Esophagus muscularis mucosa (tissue), 4 donors: ENCODE results near the gene TET3. TPM values are rescaled to one million over a fixed set of nuclear protein-coding genes. Genes with fewer than 3 reads are reported as not detected.

ENCODE experiments used
- DNase-seq: peaks from one replicate; pipeline ENCODE4 v3.0.0-alpha.2; 2017; ENCODE audit errors: extremely low spot score
- H3K27ac ChIP-seq, 4 donors: fragments of 200-600 bp; sonication (generic); replicated peaks in 1 of 4; 1 replicate in 3 of 4; 2 replicates in 1 of 4; pipeline ENCODE4 v1.5.1; 2016 to 2019; ENCODE audit warnings: mild to moderate bottlenecking in 1 of 4
- H3K27me3 ChIP-seq, 4 donors: fragments of 200-600 bp; sonication (generic); one replicate each; pipeline versions ENCODE4 v1.5.1 to v1.6.0; 2016 to 2019
- H3K36me3 ChIP-seq, 4 donors: fragments of 200-600 bp; sonication (generic); one replicate each; pipeline ENCODE4 v1.5.1; 2016 to 2019
- H3K4me1 ChIP-seq, 4 donors: fragments of 200-600 bp; sonication (generic); one replicate each; pipeline ENCODE4 v1.5.1; 2016 to 2019
- H3K4me3 ChIP-seq, 4 donors: fragments of 200-600 bp; sonication (generic); 1 replicate in 2 of 4; 2 replicates in 2 of 4; pipeline ENCODE4 v1.5.1; 2016 to 2019; ENCODE audit warnings: mild to moderate bottlenecking in 4 of 4, moderate library complexity in 1 of 4
- H3K9me3 ChIP-seq, 4 donors: fragments of 200-600 bp; sonication (generic); 1 replicate in 3 of 4; 2 replicates in 1 of 4; pipeline ENCODE4 v1.5.1; 2016 to 2019
- EP300 ChIP-seq: sonication (generic); formaldehyde crosslinking; IDR thresholded peaks from one replicate; pipeline ENCODE4 v1.6.1; 2017; ENCODE audit warnings: antibody characterized with exemption
- POLR2A ChIP-seq: fragments of 450-650 bp; IDR thresholded peaks from one replicate; pipeline ENCODE4 v1.6.1; 2017; ENCODE audit warnings: antibody characterized with exemption, moderate library complexity, mild to moderate bottlenecking, low read depth
- POLR2AphosphoS5 ChIP-seq, 2 donors: sonication (generic); formaldehyde crosslinking; IDR thresholded peaks; one replicate each; pipeline ENCODE4 v1.6.1; 2017; ENCODE audit warnings: antibody characterized with exemption in 2 of 2
- WGBS: methylation state at CpG from one replicate; pipeline ENCODE4 v1.1.5; 2018; 5-methylcytosine and 5-hydroxymethylcytosine counted together
- intact Hi-C: fragments of 100-400 bp; cut with DNase I; formaldehyde crosslinking; loops from one replicate; pipeline ENCODE4 v1.15.1; 2023
- total RNA-seq, 4 donors: library from RNA; depleted of rRNA; stranded (reverse); fragments of >200 nt; gene quantifications; one replicate each; pipeline versions ENCODE4 v1.1.0 to v1.2.1, GENCODE V29; 2016
- TF ChIP-seq, protein P1 (sequence below), 3 experiments: fragments of 200-600 bp in 2 of 3; fragments of 450-650 bp in 1 of 3; sonication (generic) in 2 of 3; IDR thresholded peaks; one replicate each; pipeline ENCODE4 v1.5.1; 2017 to 2019; ENCODE audit warnings: antibody characterized with exemption in 3 of 3, mild to moderate bottlenecking in 2 of 3, moderate library complexity in 1 of 3

The TET3 gene
- total RNA-seq, 4 donors from 2014 or later = 5.4 to 6.7 (median 6.1) TPM

DNA sequence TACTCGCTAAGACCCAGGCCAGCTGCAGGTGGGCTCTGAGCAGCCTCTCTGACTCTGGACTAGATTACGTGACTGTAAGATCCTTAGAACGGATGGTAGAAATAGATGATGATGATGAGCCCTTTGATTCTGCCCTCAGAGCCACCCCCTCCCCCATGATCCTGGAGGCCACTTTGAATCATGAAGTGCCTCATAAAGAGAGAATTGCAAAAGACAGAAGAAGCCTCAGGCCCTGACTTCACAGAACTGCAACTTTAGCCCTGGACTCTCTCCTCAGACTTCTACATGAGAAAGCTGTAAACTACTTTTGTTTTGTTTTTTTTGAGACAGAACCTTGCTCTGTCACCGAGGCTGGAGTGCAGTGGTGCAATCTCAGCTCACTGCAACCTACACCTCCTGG, 15.4 kb upstream of the TET3 start:
- Histone ChIP-seq H3K4me3 (no peak overlapping the region), H3K9me3 (no peaks in the 10 kb centered on the region), H3K27me3 (no peaks in the 10 kb centered on the region), H3K36me3 (no peaks in the 10 kb centered on the region), H3K27ac (no peak overlapping the region), H3K4me1 (peaks cover 18 to 23% (median 19%) of the 10 kb centered on the region in 4 donors)
- no peak for DNase-seq
- intact Hi-C loops = no loop called here
- TF ChIP-seq, protein P1, sequence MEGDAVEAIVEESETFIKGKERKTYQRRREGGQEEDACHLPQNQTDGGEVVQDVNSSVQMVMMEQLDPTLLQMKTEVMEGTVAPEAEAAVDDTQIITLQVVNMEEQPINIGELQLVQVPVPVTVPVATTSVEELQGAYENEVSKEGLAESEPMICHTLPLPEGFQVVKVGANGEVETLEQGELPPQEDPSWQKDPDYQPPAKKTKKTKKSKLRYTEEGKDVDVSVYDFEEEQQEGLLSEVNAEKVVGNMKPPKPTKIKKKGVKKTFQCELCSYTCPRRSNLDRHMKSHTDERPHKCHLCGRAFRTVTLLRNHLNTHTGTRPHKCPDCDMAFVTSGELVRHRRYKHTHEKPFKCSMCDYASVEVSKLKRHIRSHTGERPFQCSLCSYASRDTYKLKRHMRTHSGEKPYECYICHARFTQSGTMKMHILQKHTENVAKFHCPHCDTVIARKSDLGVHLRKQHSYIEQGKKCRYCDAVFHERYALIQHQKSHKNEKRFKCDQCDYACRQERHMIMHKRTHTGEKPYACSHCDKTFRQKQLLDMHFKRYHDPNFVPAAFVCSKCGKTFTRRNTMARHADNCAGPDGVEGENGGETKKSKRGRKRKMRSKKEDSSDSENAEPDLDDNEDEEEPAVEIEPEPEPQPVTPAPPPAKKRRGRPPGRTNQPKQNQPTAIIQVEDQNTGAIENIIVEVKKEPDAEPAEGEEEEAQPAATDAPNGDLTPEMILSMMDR (IDR thresholded peaks at IDR 0.05) = no peak
- TF ChIP-seq POLR2AphosphoS5 (IDR thresholded peaks at IDR 0.05) = no peak
- TF ChIP-seq EP300 = no peak
- no peak for TF ChIP-seq POLR2A
- 90% methylated on average over 4 of the region's 4 CpGs for WGBS

DNA sequence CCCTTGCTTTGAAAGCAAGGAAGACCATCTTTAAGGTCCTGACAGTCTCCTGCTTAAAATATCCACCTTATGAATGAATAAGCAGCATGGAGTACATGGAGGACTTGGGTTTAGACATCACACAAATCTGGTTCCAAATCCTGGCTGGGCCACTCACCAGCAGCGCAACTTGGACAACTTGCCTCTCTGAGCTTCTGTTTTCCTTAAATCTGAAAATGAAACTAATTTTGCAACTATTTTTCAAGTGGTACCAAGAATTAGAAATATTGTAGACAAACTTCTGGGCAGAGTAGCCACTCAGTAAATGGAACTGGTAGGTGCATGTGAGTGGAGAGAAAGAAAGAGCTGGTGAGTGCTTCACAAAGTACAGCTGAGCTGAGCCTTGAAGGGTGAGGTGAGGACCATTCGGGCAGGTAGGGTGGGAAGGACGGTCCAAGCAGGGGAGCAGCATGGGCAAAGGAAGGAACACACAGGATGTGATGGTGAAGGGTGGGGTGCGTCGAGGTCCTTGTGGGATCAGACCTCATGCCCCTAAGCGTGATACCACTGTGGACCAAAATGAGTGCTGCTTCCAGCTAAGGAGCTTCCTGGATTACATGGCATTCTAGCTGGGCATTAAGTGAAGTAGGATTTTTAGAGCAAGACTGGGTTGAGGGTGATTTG, 14.4 kb upstream of the TET3 start:
- intact Hi-C loops = no loop called here
- WGBS = 65% methylated on average over 6 of the region's 6 CpGs
- H3K4me1 ChIP-seq = peaks cover 18 to 23% (median 19%) of the 10 kb centered on the region in 4 donors
- TF ChIP-seq POLR2A (no peak), EP300 (no peak), POLR2AphosphoS5 (IDR thresholded peaks at IDR 0.05) (no peak)
- TF ChIP-seq, protein P1 (IDR thresholded peaks at IDR 0.05) = no peak
- no peaks in the 10 kb centered on the region for H3K36me3 ChIP-seq
- DNase-seq = no peak
- H3K9me3 ChIP-seq = no peaks in the 10 kb centered on the region
- H3K27me3 ChIP-seq = no peaks in the 10 kb centered on the region
- no peak overlapping the region for H3K4me3 ChIP-seq
- peak overlapping the region in 2 of 4 donors; percentile 35 to 56 for H3K27ac ChIP-seq

DNA sequence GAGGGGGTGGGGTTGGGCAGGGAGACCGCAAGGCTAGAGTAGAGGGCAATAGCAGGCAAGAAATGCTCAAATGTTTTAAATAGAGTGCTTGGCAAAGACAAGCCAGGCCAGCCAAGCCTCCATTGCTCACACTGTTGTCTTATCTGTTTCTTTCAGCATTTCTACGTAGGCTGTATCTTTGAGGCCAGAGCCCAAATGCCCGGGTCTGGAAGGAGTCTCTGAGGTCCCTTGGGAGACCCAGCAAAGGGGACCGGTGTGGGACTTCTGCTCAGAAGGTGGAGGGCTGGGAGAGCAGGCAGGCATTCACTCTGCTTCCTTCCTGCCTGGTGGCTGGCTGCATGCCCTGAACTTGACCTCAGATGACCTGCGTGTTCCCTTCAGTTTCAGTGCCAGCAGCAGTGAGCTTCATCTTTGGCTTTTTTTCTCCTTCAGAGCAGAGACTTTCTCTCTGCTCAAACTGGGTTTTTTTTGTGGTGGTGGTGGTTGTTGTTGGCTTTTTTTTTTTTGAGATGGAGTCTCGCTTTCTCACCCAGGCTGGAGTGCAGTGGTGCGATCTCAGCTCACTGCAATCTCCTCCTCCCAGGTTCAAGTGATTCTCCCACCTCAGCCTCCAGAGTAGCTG, 13.7 kb upstream of the TET3 start:
- H3K36me3 ChIP-seq = no peaks in the 10 kb centered on the region
- no peak for DNase-seq
- H3K27ac ChIP-seq = peak overlapping the region in 2 of 4 donors; percentile 35 to 56
- intact Hi-C loops = no loop called here
- TF ChIP-seq EP300 = no peak
- TF ChIP-seq POLR2A = no peak
- TF ChIP-seq, protein P1 (IDR thresholded peaks at IDR 0.05) = no peak
- TF ChIP-seq POLR2AphosphoS5 (IDR thresholded peaks at IDR 0.05) = peak in 1 of 2 donors; percentile 23
- WGBS = 43% methylated on average over 7 of the region's 7 CpGs
- no peaks in the 10 kb centered on the region for H3K27me3 ChIP-seq
- H3K9me3 ChIP-seq = no peaks in the 10 kb centered on the region
- no peak overlapping the region for H3K4me3 ChIP-seq
- peaks cover 18 to 23% (median 19%) of the 10 kb centered on the region in 4 donors for H3K4me1 ChIP-seq

DNA sequence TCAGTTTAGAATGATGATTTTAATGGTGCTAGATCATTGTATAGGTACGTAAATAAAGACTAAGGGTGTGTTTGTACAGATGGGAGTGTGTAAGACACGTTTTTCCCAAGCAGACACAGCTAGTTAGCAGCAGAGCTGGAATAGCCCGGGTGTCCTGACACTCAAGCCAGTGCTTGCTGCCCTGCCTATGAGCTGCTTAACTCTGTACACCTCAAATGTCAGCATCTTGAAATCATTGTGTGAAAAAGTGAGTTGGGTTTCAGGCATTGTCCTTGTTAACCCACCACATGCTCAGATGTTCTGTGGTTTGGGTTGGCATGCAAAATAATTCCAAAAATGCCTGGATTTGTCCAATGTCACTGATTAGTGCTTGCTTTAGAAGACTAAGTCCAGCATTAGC, 13.0 kb upstream of the TET3 start:
- intact Hi-C loops = no loop called here
- 78% methylated on average over 3 of the region's 3 CpGs for WGBS
- no peak for DNase-seq
- no peaks in the 10 kb centered on the region for H3K36me3 ChIP-seq
- peaks cover 18 to 23% (median 19%) of the 10 kb centered on the region in 4 donors for H3K4me1 ChIP-seq
- H3K9me3 ChIP-seq = no peaks in the 10 kb centered on the region
- TF ChIP-seq POLR2A (no peak), POLR2AphosphoS5 (IDR thresholded peaks at IDR 0.05) (no peak), EP300 (no peak)
- TF ChIP-seq, protein P1 (IDR thresholded peaks at IDR 0.05) = no peak
- H3K27ac ChIP-seq = no peak overlapping the region
- H3K27me3 ChIP-seq = no peaks in the 10 kb centered on the region
- no peak overlapping the region for H3K4me3 ChIP-seq
